GM10847 (cell line): ENCODE measurements around the gene FTCD.

Experiments
- POLR2A ChIP-seq: IDR thresholded peaks from 2 replicates; pipeline ENCODE4 v1.6.1; 2011; ENCODE audit not compliant: insufficient read length; ENCODE audit errors: extremely low read depth

The FTCD gene

DNA sequence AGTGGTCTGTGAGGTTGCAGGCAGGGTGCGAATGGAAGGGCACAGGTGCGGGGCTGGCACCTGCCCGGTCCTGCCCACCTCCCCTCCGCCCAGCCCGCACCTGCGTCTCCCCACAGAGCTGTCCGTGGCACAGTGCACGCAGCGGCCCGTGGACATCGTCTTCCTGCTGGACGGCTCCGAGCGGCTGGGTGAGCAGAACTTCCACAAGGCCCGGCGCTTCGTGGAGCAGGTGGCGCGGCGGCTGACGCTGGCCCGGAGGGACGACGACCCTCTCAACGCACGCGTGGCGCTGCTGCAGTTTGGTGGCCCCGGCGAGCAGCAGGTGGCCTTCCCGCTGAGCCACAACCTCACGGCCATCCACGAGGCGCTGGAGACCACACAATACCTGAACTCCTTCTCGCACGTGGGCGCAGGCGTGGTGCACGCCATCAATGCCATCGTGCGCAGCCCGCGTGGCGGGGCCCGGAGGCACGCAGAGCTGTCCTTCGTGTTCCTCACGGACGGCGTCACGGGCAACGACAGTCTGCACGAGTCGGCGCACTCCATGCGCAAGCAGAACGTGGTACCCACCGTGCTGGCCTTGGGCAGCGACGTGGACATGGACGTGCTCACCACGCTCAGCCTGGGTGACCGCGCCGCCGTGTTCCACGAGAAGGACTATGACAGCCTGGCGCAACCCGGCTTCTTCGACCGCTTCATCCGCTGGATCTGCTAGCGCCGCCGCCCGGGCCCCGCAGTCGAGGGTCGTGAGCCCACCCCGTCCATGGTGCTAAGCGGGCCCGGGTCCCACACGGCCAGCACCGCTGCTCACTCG, 23.3 kb downstream of the FTCD start:
- no peak for TF ChIP-seq POLR2A

DNA sequence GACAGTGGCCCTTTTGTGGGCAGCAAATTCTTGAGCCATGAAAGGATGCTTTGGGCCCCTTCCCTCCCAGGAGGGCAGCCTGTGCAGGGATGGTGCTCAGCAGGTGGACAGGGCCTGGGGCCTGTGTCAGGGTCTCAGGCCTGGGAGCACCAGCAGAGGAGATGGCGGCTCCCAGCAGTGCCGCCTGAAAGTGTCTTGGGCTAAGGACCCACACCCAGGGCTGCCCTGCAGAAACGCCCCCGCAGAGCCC, 23.9 kb downstream of the FTCD start:
- no peak for TF ChIP-seq POLR2A

DNA sequence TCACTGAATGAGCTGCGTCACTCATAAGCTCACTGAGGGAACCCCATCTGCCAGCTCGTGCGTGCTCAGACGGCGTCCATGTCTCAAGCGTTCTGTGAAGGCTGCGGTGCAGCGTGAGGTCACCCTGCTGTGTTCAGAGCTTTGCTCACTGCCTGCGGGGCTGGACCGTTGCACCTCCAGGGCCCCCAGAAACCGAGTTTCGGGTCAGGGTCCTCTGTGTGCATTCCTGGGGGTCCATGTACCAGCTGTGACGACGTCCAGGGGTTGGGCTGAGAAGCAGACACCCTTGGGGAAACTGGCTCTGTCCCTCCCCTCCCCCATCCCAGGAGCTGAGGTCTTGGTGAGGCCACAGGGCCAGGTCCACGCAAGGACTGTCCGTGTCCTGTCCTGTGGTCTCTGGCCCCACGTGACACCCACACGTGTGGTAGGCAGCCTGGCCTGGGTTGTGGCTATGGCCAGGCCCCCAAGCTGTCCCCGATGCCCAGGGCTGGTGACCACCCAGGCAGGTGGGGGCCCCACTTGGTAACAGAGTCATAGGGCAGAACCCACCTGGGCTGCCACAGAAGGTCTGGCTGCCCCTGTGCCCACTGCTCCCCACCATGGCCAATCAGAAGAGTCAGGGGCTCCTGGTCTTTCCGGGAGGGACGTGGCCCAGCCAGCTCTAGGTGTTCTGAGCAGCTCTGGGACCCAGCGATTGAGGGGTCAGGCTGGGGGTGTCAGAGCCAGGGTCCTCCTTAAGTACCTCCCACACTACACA, 24.4 kb downstream of the FTCD start:
- TF ChIP-seq POLR2A, result no peak

DNA sequence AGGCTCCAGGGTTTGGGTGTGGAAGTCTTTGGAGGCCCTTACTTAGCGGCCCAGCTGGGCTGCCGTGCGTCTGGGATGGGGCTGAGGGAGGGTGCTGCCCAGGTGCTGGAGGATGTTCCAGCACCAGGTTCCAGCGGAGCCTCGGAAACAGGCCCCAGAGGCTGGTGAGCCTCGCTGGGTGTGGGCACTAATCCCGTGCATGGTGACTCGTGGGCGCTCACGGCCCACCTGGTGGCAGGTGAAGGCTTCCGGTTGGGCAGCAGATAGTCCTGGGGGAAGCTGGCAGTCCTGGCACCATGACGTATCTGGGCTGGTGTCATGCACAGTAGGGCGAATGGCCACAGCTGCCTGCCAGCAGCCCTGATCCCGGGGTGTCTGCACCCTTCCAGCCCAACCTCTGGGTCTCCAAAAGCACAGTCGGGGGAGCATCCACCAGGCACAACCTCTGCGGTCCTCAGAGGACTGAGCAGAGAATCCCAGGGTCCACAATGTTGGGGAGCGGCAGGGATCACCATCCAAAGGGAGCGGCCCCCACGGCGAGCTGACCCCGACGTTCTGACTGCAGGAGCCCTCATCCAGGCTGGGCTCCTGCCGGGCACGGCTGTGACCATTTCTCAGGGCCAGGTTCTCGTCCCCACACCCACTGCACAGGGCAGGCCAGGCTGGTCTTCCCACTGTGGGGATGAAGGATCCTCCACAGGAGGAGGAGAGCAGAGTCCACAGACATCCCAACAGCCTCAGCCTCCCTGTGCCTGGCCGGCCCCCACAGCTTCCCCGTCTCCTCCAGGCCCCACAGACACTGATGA, 25.3 kb downstream of the FTCD start:
- TF ChIP-seq POLR2A, result no peak

DNA sequence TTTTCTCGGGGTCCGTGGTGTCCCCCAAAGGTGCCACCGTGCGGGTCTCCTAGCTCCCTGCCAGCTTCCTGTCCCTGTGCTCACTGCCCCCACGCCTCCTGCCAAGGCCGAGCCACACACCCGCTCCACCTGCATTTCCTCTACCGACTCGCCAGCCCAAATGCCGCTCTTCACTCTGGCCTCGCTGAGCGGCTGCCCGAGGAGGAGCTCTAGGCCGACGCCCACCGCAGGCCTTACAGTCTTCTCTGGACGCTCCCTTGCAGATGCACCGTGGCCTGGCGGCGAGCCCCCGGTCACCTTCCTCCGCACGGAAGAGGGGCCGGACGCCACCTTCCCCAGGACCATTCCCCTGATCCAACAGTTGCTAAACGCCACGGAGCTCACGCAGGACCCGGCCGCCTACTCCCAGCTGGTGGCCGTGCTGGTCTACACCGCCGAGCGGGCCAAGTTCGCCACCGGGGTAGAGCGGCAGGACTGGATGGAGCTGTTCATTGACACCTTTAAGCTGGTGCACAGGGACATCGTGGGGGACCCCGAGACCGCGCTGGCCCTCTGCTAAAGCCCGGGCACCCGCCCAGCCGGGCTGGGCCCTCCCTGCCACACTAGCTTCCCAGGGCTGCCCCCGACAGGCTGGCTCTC, 26.3 kb downstream of the FTCD start:
- TF ChIP-seq POLR2A, result no peak

DNA sequence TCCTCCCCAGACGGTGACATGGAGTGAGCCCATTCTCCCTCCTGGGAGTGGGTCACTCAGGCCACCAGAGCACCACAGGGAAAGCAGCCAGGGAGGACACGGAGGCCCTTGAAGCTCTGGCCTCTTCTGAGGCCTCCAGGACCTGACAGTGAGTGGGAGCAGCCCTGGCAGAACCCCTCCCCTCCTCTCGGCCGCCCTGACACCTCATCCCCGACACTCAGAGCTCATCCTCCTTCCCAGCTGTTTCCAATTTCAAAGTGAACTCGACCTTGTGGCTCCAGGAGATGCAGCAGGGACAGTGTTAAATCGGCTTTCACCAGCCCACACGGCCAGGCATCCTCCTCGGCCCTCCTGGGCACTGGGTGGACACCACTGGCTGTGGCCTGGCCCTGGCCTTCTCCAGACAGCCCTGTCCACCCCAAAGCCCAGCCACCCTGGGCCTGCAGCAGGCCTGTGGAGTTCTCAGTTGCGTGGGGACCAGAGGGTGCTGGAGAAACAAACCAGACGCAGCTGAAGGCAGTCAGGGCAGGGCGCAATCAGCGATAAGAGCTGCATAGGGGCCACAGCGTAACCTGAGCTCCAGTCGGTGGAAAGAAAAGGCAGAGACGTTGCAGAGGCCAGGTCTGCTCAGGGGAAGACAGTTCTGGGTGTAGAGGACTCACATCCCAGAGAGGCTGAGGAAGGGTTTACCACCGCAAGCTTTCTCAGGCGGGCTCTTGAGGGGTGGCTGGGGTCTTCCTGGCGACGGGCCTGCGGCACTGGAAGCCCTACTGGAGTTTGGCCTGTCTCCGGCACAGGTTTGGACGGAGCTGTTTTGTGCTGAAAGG, 27.1 kb downstream of the FTCD start:
- TF ChIP-seq POLR2A, result no peak

DNA sequence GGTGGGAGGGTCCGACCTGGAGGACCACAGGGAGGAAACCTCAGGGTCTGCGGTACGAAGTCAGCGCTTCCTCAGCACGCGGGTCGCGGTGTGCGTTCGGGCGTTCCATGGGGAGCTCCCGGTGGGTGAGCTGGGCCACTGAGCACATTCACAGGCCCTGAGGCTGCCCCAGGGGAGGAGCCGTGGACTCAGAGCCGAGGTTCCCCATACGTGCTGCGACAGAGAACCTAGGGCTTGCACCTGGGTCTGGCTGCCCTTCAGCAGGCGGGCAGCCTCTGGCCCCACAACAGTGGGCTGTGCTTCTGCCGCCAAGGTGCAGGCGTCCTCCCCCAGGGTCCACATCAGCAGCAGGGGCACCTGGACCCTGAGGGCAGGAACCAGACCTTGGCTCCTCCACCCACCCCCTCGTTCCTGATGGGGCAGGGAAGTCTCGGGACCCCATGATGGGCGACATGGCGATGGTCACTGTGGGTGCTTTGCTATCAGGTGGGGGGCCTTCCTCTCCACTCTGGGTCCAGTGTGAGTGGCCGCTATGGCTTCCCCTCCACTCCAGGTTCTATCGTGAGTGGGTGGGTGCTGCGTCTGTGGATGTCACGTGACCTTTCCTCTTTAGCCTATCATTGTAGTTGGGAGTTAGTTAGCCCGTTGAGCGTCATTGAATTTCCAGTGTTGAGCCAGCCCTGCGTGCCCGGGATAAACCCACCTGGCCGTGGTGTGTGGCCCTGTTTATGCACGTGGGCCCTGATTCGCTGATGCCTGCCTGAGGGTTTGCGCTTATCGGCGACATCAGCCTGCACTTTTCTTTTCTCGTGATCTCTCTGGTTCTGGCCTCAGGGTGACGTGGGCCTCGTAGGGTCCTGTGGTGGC, 27.9 kb downstream of the FTCD start:
- TF ChIP-seq POLR2A, result no peak

DNA sequence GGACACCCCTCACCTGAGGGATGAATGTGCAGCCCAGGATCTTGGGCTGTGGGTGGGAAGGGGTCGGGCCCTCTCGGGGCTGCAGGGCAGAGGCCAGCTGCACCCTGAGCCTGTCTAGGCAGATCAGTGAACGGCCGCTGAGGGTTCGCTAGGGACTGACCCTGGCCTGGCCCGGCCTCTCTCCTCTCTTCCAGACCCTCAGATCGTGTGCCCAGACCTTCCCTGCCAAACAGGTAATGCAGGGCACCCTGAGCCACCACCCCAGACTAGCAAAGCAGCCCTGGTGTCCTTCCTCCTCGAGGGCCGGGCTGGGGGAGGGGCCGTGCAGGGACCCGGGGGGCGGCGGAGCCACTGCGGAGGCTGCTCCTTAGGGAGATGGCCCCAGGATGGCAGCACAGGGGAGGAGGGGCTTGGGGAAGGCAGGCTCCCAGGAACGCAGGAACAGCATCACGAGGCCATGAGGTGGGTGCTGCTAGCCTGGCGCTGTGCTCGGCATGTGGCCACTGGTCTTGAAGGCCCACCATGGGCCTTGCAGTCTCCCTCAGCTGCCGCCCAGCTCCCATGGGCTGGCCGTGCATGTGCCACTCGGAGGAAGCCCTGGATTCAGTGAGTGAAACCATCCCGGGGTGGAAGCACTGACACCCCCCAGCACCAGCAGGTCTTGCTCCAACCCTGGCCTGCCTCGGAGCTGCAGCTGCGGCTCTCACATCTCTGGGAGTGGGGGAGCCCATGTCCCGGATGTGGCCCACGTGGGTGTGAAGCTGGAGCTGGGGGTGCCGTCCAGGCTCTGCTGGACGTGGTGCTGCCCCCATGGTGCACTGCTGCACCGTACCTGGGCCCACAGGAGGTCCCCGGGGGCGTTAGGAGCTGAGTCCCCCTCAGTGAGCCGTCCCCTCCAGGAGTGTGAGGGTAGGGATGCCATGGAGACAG, 28.8 kb downstream of the FTCD start:
- TF ChIP-seq POLR2A, result no peak

DNA sequence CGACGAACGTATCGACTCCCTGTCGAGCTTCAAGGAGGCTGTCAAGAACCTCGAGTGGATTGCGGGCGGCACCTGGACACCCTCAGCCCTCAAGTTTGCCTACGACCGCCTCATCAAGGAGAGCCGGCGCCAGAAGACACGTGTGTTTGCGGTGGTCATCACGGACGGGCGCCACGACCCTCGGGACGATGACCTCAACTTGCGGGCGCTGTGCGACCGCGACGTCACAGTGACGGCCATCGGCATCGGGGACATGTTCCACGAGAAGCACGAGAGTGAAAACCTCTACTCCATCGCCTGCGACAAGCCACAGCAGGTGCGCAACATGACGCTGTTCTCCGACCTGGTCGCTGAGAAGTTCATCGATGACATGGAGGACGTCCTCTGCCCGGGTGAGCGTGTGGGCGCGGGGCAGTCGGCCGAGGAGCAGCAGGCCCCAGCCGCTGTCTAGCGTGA, 29.5 kb downstream of the FTCD start:
- TF ChIP-seq POLR2A, result no peak

DNA sequence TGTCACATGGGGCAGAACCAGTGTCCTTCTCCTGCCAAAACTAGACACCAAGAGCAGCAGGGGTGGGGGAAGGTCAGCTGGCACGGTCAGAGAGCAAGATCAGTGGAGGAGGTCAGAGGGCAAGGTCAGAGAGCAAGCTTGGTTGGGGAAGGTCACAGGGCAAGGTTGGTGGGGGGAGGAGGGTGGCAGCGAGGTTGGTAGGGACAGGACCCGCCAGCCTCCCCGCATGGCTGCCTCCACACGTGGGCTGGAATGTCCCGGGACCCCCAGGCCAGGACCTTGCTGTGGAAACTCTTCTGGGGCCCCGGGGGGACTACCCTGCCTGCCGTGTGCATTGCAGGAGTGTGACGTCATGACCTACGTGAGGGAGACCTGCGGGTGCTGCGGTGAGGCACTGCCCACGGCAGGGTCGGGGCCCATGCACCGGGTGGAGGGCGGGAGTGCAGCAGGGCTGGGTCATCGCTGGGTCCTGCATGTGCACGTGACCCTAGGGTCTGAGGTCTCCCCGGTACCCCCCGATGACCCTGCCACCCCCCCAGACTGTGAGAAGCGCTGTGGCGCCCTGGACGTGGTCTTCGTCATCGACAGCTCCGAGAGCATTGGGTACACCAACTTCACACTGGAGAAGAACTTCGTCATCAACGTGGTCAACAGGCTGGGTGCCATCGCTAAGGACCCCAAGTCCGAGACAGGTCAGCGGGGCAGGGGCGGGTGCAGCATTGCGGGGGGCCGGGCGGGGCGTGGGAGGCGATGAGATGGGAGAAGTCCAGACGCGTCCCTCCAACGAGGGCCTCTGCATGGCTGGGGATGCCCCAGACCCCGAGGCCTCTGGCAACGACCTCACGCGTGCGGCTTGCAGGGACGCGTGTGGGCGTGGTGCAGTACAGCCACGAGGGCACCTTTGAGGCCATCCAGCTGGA, 30.2 kb downstream of the FTCD start:
- no peak for TF ChIP-seq POLR2A

DNA sequence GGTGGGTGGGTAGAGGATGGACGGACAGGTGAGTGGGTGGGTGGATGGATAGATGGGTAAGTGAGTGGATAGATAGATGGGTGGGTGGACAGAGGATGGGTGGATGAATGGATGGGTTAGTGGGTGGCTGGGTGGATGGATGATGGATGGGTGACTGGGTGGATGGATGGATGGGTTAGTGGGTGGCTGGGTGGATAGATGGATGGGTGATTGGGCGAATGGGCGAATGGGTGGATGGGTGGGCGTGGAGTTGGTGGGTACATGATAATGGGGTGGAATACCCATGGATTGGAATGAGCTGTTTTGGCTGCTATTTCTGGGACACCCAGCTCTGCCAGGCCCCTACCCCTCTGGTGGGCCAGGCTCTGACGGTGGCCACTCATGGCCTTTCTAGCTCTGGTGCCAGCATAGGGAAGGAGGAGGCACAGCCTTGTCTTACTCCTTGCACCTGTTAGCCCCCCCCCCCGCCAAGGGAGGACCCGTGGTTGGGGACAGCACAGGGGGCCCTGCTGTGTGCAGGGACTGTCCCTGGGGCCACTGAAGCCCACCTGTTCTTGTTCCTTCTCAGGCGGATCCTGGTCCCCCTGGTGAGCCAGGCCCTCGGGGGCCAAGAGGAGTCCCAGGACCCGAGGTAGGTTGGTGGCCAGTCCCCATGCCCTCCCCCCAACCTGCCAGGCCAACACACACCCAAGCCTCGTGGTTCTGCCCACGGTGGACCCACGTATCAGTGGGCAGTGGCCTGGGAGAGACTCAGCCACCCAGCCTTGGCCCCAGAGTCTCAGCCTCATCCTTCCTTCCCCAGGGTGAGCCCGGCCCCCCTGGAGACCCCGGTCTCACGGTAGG, 31.1 kb downstream of the FTCD start:
- TF ChIP-seq POLR2A, result no peak
